ENCODE measurements around the gene COL4A1. TPM values are rescaled to one million over a fixed set of nuclear protein-coding genes. Genes with fewer than 3 reads are reported as not detected.
A peak's percentile ranks its signal among the peaks of the same experiment; 100 is the strongest.

COL4A1 gene
- total and polyA plus RNA-seq, 12 donors = 83.3 to 342 (median 147) TPM

GRCh38 chr13:110211046-110211445 lies 95.9 kb downstream of the COL4A1 start:
- TF ChIP-seq CTCF (IDR thresholded peaks at IDR 0.05) = no peak
- 98% methylated on average over 10 of the region's 10 CpGs for WGBS, 2 donors
- DNase-seq (no peak), ATAC-seq (no peak)
- Histone ChIP-seq H3K9me3 (no peaks in the 10 kb centered on the region), H3K27ac (no peak overlapping the region), H3K27me3 (no peaks in the 10 kb centered on the region), H3K4me1 (peaks cover 0 to 27% (median 14%) of the 10 kb centered on the region in 9 donors), H3K4me3 (no peak overlapping the region), H3K36me3 (peaks cover 0 to 88% (median 56%) of the 10 kb centered on the region in 9 donors)
- intact Hi-C loops (cut with DNase I) = no loop called here

GRCh38 chr13:110210604-110210985 lies 96.4 kb downstream of the COL4A1 start:
- Histone ChIP-seq H3K27me3 (no peaks in the 10 kb centered on the region), H3K27ac (no peak overlapping the region), H3K9me3 (no peaks in the 10 kb centered on the region), H3K4me1 (peaks cover 0 to 23% (median 9%) of the 10 kb centered on the region in 9 donors), H3K36me3 (peaks cover 0 to 93% (median 61%) of the 10 kb centered on the region in 9 donors), H3K4me3 (no peak overlapping the region)
- ATAC-seq = no peak
- TF ChIP-seq CTCF (IDR thresholded peaks at IDR 0.05) = no peak
- intact Hi-C loops (cut with DNase I) = no loop called here
- no peak for DNase-seq
- 96 to 98% methylated on average over 3 of the region's 3 CpGs for WGBS, 2 donors

- no peak overlapping the region for H3K27ac ChIP-seq
- WGBS, 2 donors = 82 to 87% methylated on average over 14 of the region's 14 CpGs
- DNase-seq (no peak), ATAC-seq (no peak)
- H3K4me3 ChIP-seq = no peak overlapping the region
- H3K36me3 ChIP-seq = peaks cover 0 to 98% (median 66%) of the 10 kb centered on the region in 9 donors
- H3K9me3 ChIP-seq = no peaks in the 10 kb centered on the region
- intact Hi-C loops (cut with DNase I) = no loop called here
- no peak for TF ChIP-seq CTCF (IDR thresholded peaks at IDR 0.05)
- H3K27me3 ChIP-seq = no peaks in the 10 kb centered on the region
- H3K4me1 ChIP-seq = peaks cover 0 to 18% (median 4%) of the 10 kb centered on the region in 9 donors
Observed at GRCh38 chr13:110209950-110210603, 96.9 kb downstream of the COL4A1 start.

- H3K9me3 ChIP-seq = no peaks in the 10 kb centered on the region
- no peak overlapping the region for H3K4me3 ChIP-seq
- intact Hi-C loops (cut with DNase I) = no loop called here
- peak in 2 of 8 donors; percentile 12 to 39 for ATAC-seq
- peaks cover 0 to 7% (median 0%) of the 10 kb centered on the region in 9 donors for H3K4me1 ChIP-seq
- no peak for DNase-seq
- no peak overlapping the region for H3K27ac ChIP-seq
- peaks cover 0 to 100% (median 72%) of the 10 kb centered on the region in 9 donors for H3K36me3 ChIP-seq
- no peak for TF ChIP-seq CTCF (IDR thresholded peaks at IDR 0.05)
- H3K27me3 ChIP-seq = no peaks in the 10 kb centered on the region
- WGBS, 2 donors = 96 to 97% methylated on average over 10 of the region's 10 CpGs
Observed at GRCh38 chr13:110208116-110208515, 98.8 kb downstream of the COL4A1 start.
